ENCODE data around the gene KLF18.
"Not testable (repeated sequence)": the region's sequence is repeated elsewhere in the genome, so short reads cannot be mapped to it uniquely, and the experiment has no call there.

Gene KLF18

GRCh38 chr1:44141531-44141930 is at the start of gene KLF18:
KLF18 (minus strand) TSS chr1:44141631; CDS start chr1:44141631, 0 bp downstream.
- DNase-seq: no peak

- DNase-seq: no peak
These were observed 33.2 kb upstream of the KLF18 start for GRCh38 chr1:44174630-44175029.

GRCh38 chr1:44170281-44170823 is 28.9 kb upstream of the KLF18 start:
- no peak for DNase-seq

- no peak for DNase-seq
These were observed 27.2 kb upstream of the KLF18 start for GRCh38 chr1:44168520-44169098.

- DNase-seq: no peak
These were observed 20.1 kb upstream of the KLF18 start for GRCh38 chr1:44161546-44161945.

GRCh38 chr1:44158871-44159270 is 17.4 kb upstream of the KLF18 start:
- DNase-seq: no peak

- no peak for DNase-seq
These were observed 16.5 kb upstream of the KLF18 start for GRCh38 chr1:44157903-44158302.

GRCh38 chr1:44154049-44154448 is 12.6 kb upstream of the KLF18 start:
- no peak for DNase-seq

GRCh38 chr1:44152692-44153091 is 11.3 kb upstream of the KLF18 start:
- no peak for DNase-seq

- no peak for DNase-seq
These were observed 10.4 kb upstream of the KLF18 start for GRCh38 chr1:44151808-44152207.

- no peak for DNase-seq
These were observed 9.9 kb upstream of the KLF18 start for GRCh38 chr1:44151332-44151731.

- DNase-seq: no peak
These were observed 6.2 kb upstream of the KLF18 start for GRCh38 chr1:44147582-44147981.

GRCh38 chr1:44146536-44147361 is 5.3 kb upstream of the KLF18 start:
- DNase-seq: no peak

- DNase-seq: no peak
These were observed 3.7 kb upstream of the KLF18 start for GRCh38 chr1:44144962-44145756.

- not testable (repeated sequence) for DNase-seq
These were observed 1.9 kb downstream of the KLF18 start for GRCh38 chr1:44139565-44139964.

- no peak for DNase-seq
These were observed 3.2 kb downstream of the KLF18 start for GRCh38 chr1:44138239-44138638.

GRCh38 chr1:44135886-44136285 is 5.5 kb downstream of the KLF18 start:
- no peak for DNase-seq

- no peak for DNase-seq
These were observed 7.1 kb downstream of the KLF18 start for GRCh38 chr1:44134071-44134920.

- no peak for DNase-seq
These were observed 10.0 kb downstream of the KLF18 start for GRCh38 chr1:44131411-44131810.

- DNase-seq: no peak
These were observed 11.6 kb downstream of the KLF18 start for GRCh38 chr1:44129616-44130500.

GRCh38 chr1:44120398-44120949 is 21.0 kb downstream of the KLF18 start:
- no peak for DNase-seq
